Left forelimb (tissue), 1 donor: Measurements from ENCODE around the gene SPIN1.

Source experiments
- DNase-seq: peaks from one replicate; pipeline ENCODE4 v3.0.0-alpha.2; 2018; ENCODE audit warnings: low spot score

SPIN1 gene

DNA sequence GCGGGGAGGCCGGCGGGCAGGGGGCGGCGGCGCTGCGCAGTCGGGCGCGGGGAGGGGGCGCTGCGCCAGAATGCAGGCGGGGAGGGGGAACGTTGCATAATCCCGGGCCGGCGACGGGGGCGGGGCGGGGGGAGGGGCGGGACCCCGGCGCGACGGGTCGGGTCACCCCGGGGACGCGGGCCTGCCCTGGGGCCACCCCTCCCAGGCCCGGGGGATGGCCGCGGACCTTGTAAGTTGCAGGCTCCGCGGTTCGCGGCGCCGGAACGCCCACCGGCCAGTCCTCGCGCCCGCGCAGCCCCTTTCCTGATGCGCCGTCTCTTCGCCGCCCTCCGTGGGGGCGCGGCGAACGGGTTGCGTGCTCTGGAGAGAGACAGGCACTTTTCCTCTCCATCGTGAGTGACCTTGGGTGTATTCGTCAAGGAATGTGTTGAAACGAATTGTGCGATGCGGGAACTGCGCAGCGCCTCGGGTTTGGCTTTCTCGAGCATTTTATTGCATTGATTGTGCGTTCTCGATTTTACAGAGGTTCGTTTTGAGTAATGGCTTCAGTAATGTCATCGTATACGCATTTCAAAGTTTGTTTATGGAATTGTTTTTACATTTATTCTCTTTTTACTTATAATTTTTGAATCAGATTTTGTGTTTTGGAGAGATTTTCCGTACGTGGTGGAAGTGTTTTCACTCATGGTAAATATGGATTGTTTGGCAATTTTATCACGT, 802 bp downstream of the SPIN1 start:
- DNase-seq: peak; percentile 91

DNA sequence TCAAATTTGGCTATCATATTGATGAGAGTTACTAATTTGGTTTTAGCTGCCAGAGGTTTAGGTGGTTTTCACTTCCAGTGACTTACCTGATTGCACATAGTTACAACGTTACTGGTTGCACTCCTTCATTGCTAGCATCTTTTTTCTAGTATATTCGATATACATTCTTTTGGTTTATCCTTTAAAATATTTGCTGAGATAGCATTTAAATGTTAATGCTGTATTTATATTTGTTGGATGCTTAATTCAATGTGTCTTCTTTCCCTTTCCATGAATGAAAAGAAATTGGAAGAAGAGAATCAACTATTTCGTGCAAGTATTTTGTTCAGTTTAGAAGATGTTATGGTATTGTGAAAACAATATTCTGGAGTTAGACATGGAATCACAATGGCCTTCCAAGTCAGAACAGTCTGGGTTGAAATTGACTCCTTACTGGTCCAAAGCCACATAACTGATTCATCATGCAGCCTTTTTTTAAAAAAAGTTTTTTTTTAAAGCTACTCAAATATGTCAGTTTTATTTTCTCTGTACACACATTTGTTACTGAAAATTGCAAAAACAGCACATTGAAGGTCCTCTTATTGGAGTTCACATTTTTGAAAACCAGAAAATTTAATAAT, 2.2 kb downstream of the SPIN1 start:
- no peak for DNase-seq

DNA sequence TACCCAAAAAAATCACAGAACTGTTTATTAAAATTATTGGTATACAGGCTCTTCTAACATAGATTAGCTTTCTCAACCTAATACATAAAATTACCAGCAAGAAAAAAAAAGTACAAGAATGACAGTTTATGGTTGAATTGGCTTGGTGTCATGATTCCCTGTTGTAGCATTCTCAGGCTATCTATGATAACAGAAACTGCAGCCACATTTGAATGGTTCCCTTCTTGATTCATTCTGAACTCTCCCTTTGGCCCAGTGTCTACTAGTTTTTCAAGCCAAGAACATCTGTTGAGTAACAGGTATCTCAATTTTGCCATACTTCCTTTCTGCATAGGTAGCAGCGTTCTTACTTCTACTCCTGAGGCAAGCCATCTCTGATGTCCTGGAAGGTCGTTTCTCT, 3.0 kb downstream of the SPIN1 start:
- no peak for DNase-seq

DNA sequence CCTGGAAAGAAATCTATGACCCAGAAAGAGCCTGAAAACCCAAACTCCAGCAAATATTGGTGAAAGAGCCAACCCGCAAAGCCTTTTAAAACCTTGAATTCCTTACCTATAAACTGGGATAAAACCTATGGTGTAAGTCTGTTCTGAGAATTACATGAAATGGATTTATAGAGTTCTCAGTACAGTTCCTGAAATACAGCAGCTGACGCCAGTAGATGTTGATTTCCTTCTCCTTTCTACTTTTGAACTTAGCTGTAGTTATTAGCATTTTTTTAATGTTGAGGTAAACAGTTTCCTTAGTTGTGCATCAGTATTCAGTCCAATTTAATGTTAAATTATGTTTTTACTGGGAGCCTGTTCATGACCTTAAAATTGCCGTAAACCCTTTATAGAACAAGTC, 3.7 kb downstream of the SPIN1 start:
- no peak for DNase-seq

DNA sequence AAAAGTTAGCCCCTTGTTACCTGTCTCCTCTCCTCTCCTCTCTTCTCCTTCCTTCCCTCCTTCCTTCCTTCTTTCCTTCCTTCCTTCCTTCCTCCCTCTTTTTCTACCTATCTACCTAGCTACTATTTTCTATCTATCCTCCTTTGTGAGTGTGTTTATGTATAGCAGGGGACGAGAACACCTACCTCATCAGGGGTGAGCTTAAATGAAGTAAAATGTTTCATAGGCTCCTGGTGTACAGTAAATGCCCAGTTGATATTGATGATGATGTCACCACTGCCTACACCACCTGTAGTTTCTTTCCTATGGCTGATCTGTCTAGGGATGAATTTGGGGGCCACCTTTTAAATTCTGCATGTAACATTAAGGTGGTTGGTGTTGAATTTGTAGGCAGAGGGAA, 4.3 kb downstream of the SPIN1 start:
- DNase-seq: no peak

DNA sequence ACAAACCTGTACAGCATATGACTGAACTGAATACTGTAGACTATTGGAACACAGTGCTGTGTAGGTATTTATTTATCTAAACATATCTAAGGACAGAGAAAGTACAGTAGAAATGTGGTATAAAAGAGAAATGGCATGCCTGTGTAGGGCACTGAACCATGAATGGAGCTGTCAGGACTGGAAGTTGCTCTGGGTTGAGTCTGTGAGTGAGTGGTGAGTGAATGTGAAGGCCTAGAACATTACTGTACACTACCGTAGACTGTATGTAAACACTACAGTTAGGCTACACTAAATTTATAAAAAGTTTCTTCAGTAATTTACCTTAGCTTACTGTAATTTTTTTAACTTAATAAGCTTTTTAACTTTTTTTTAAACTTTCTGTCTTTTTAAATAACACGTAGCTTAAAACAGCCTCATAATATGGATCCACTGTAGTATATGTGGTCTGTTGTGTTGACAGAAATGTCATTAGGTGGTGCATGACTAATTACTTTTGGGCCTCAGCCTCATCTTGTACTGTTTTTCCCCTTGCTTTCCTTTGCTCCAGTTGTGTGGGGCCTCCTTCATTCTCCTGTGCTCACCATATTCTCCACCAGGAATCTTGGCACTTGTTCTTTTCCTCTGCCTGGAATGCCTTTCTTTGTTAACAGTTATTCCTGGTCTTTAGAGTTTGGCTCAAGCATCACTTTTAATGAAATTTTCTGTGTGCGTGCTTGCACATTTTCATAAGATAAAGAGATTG, 8.8 kb downstream of the SPIN1 start:
- no peak for DNase-seq

DNA sequence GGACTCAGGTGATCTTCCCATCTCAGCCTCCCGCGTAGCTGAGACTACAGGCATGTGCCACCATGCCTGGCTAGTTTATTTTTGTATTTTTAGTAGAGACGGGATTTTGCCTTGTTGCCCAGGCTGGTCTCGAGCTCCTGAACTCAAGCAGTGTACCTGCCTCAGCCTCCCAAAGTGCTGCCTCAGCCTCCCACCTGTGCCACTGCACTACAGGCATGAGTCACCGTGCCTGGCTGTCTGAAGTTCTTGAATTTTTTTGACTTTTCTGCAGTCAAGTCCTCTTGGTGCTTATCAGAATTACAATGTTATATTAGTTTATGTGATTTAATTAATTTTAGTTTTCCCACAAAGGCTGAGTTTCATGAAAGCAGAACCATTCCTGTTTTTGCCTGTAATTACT, 9.8 kb downstream of the SPIN1 start:
- DNase-seq: no peak

DNA sequence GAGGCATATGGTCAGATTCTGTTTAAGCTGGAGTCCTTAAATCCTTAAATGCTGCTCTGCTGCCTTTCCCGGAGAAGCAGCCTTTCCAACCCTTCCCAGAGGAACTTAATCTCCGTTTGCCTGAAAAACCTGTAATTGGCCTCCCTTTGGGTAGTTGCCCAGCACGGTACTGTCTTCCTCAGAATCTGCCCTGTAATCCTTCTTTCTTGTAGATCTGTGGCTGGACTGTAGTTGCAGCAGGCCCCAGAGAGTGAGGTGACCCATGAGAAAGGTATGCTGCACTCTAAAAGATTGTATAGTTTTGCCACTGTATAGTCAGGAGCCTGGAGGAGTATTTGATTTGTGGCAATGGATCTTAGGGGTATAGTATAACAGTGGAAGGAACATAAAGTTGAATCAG, 11.7 kb downstream of the SPIN1 start:
- DNase-seq: no peak

DNA sequence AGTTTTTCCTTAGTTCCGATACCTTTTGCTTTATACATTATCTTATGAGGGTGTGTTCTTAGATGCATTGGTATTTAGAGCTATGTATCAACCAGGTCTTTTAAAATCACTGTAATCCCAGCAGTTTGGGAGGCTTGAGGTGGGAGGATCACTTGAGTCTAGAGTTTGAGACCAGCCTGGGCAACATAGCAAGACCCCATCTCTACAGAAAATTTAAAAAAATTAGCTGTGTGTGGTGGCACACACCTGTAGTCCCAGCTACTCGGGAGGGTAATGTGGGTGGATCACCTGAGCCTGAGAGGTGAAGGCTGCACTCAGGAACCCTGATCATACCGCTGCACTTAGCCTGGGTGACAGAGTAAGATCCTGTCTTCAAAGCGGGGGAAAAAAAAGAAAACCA, 15.1 kb downstream of the SPIN1 start:
- no peak for DNase-seq

DNA sequence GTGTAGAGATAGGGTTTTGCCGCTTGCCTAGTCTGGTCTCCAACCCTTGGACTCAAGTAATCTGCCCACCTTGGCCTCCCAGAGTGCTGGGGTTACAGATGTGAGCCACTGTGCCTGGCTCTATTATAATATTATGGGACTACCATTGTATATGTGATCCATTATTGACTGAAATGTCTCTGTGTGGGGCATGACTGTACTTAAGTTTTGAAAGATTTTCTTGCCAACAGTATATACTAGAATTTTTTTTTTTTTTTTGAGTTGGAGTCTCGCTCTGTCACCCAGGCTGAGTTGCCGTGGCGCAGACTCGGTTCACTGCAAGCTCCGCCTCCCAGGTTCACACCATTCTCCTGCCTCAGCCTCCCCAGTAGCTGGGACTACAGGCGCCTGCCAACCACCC, 17.8 kb downstream of the SPIN1 start:
- no peak for DNase-seq

DNA sequence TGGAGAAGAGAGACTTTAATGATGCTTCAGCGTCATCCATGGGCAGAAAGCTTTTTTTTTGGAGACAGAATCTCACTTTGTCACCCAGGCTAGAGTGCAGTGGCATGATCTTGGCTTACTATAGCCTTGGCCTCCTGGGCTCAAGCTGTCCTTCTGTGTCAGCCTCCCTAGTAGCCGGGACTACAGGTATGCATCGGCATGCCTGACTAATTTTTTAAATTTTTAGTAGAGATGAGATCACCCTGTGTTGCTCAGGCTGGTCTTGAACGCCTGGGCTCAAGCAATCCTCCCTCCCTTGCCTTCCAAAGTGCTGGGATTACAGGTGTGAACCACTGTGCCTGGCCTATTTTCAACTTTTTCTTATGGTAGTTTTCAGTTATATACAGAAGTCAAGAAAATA, 23.2 kb downstream of the SPIN1 start:
- DNase-seq: no peak

DNA sequence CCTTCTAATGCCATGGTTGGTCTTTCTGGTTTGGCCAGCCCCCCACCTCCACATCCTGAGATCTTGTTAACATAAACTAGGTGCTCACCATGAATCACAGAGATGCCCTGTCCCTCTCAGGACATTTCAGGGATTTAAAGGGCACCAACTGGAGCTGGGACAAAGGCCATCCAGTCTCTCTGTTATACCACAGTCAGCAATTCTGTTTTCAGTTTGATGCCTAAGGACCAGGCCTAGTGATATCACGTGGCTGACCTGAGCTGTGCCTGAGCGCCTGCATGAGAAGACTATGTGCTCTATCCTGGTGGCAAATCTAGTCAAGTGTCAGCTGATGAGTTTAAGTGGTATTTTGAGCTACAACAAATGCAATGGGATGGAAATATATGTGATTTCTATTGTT, 26.1 kb downstream of the SPIN1 start:
- no peak for DNase-seq

DNA sequence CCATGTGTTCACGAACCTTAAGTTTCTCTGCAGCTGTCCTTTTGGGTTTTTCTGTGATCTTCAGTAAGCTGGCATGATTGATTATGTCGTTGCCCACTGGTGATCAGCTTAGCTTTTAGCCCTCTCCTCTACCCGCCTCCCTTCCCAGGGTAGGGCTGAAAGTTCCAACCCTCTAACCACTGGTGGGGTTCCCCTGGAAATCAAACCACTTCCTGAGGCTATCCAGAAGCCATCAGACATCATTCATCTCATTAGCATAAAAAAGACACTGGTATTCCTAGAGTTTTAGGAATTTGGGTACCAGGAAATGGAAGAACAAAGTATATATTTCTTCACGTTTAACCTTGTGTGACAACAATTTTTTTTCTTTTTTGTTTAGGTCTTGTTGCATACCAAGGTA, 29.8 kb downstream of the SPIN1 start:
- DNase-seq: no peak

DNA sequence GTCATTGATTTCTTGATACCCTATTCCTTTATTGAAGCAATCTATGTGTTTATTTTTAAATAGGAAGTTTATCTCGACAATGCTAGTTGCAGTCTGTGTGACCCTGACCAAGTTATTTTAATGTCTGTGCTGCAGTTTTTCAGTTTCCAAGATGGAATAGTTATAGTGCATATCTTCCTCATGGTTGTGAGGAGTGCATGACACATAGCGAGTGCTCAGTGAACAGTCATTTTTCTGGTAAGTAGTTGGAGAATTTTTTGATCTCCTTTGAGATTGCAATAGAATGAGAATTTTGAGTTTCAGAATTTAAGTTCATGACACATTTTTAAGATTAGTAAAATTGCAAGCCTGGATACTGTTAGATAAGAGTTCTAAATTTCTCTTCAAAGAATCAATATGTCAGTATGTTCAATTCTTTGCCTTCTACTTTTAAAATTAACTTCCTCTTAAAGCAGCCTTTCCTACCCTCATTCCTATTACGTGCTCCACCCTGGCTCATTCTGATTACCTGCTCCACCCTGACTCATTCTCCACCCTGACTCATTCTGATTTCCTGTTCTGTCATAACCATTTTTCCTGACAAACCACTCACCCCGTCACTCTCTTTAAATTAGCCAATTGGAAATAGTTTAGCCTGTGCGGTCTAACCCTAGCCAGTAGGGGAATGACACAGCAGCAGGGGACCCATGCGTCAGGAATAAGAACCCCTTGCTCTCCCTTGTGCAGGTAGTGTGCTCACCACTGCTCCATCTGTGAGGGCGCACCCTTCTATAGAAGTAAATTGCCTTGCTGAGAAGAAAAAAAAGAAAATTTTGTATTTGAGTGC, 30.7 kb downstream of the SPIN1 start:
- DNase-seq: no peak

DNA sequence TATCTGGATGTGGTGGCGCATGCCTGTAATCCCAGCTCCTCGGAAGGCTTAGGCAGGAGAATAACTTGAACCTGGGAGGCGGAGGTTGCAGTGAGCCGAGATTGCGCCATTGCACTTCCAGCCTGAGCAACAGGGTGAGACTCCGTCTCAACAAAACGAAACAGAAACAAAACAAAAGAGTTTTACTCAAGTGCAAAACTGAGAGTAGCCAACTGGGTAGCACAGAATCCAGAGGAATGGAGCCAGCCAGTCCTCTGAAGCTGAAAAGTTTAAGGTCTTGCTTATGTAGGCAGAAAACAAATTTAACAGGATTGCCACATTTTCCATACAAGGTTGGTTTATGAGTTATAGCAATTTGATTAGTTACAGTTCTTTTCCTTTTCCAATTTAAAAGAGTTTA, 32.0 kb downstream of the SPIN1 start:
- no peak for DNase-seq

DNA sequence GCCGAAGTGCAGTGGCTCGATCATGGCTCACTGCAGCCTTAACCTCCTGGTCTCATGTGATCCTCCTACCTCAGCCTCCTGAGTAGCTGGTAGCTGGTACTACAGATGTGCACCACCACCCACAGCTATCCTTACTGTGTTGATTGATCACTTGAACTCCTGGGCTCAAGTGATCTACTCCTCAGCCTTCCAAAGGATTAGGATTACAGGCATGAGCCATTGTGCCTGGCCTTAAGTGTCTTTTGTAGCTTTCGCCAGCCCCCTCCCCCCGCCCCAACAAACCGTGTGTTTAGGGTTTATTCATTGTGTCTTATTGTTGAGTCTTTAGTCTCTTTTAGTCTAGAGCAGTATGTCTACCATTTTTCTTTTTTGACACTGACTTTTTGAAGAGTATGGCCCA, 33.1 kb downstream of the SPIN1 start:
- no peak for DNase-seq

DNA sequence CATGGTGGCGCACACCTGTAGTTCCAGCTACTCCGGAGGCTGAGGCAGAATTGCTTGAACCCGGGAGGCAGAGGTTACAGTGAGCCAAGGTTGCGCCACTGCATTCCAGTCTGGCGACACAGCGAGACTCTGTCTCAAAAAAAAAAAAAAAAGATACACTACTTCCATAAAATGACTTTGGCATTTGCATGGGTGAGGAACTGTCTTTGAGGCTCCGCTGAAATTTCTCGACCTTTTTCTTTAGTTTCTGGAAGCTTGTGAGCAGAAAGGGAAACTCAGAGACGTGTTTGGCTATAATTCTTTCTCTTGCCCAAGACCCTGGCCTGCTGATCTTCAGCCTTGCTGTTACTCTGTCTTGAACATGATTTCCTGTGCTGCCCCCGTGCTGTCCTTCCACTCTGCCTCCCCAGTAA, 37.3 kb downstream of the SPIN1 start:
- DNase-seq: no peak

DNA sequence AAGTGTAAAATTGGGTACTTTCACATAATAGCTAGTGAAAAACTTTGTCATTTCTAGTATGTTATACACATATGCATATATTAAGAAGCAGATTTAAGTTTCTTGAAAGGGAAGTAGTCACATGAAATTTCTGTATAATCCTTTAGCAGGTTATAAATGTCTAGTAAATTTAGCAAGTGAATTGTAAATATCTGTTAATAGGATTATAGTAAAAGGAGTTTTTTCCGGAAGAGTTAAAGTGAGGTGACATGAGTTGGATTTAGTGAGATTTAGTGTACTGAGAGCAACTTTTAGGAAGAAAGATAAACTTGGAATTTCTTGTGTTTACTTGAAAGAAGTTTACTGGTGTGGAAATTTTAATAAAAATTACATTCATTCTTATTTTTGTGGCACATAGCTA, 38.4 kb downstream of the SPIN1 start:
- no peak for DNase-seq

DNA sequence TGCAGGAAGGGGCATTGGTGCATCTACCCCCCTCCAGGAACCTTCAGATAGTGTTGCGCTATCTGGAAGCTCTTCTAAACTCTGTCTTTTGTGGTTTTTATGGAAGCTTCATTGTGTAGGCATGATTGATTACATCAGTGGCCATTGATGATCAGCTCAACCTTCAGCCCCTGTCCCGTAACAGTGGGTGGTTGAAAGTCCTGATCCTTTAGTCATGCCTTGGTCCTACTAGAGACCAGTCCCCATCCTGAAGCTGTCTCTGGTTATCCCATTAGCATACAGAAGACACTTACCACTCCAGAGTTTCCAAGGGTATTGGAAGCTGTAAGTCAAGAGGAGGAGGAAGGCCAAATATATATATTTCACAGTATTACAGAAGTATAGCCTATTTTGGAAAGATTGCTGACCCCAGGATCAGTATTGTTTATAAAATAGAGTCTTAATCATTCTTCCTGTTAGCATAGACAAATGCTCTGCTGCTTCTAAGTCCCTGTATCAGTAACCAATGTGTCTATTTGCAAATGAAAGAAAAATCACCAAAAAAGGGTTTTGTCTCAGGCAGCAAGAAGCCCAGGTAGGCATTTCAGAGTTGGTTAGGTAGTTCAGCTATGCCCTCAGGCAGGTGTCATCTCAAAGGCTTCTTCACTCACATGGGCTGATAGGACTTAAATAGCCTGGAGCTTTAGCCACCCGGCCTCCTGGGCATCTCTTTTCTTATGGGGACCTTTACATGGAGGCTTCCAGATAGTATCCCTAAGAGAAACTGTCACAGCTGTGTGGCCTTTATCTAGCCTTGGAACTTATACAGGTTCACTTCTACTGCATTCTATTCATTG, 41.6 kb downstream of the SPIN1 start:
- no peak for DNase-seq

DNA sequence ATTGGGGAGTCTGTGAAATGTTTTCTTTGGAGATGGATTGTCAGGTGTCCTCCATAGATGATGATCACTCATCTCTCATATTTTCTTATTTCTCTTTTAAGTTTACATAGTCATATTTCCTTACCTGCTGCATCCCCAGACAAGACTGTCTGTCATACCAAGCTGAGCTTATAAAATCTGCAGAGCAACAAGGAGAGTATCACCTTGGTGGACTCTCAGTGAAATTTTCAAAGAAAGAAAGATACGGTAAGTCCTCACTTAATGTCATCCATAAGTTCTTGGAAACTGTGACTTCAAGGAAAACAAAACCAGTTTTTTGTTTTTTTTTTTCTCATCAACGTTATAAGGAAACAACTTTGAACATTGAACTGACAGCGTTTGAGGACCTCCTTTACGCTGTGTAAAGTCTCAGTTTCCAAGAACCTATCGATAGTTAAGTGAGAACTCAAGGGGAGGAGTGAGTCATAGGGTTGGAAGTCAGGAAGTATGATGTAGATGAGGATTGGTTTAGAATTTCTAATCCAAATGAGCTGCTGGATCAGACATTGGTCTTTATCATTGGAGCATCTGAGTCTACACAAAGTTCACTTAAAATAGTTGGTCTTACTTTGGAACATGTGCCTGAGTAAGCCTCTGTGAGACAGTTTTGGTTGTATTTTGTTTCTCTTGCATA, 45.5 kb downstream of the SPIN1 start:
- no peak for DNase-seq

DNA sequence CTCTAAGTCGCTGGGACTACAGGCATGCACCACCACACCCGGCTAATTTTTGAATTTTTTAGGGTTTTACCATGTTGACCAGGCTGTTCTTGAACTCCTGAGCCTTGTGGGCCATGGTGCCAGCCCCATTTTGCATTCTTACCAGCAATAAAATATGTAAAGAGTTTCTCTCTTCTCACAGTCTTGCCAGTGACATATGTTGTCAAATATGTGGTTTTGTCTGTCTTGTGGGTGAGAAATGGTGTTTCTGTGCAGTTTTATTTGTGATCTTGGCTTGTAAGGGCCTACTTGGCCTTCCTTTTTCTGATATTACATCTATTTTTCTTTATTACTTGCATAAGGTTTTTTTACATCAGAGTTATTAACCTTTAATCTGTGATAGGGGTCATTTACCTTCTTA, 47.1 kb downstream of the SPIN1 start:
- no peak for DNase-seq
